NCI-H345 treated with DMSO at 0.1 percent for 48 hours (cell line): Measurements from ENCODE around the gene SCN4A.
"Not testable (repeated sequence)": the region's sequence is repeated elsewhere in the genome, so short reads cannot be mapped to it uniquely, and the experiment has no call there.

Source experiments
- DNase-seq: peaks from one replicate; lab custom pipeline; 2025; ENCODE audit not compliant: unreplicated experiment; lab: John Stamatoyannopoulos, UW

Gene SCN4A

DNA sequence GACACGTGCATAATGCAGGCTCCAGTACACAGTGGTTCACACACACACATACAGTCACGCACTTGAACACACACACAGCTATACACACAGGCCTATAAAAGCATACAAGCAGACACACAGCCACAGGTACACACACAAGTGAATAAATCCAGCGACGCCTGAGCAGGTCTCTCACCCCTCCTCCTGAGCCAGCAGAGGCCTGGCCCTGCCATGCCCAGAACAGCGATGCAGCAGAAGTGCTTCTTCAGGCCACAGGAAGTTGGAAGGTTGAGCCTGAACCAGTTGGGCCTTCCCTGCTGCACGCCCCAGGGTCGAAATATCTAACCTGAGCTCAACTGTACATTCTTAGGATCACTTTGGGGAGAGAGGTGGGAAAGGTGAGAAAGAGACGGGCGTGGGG lies 33.3 kb downstream of the SCN4A start:
- DNase-seq = no peak

DNA sequence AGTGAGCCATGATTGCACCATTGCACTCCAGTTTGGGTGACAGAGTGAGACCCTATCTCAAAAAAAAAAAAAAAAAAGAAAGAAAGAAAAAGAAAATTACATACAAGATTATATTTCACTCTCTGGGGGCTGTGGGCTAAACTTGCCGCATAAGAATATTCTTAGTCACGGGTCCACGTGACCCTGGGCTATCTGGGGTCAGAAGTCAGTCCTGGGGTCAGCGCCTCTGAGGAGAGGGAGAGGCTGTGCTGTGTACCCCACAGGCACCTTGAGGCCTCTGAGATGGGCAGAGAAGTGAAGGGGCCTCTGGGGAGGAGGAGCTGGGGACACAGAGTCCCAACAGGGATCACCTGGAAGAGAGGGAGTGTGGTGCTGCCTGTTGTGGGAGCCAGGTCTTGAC lies 34.8 kb downstream of the SCN4A start:
- no peak for DNase-seq

DNA sequence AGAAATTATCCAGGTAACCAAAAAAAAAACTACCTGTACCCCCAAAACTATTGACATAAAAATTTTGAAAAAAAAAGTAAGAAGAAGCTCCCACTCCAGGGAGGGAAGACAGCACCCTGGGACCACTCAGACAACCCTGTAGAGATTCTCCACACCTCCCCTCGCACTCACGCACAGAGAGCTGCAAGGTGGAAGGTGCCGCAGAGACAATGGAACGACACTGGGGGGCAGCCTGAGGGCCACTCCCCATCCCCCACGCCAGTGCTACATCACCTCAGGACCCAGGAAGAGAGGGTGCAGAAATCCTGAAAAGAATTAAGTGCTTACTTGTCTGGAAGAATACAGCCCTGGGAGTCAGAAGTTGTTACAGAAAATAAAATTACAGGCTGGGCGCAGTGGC lies 35.4 kb downstream of the SCN4A start:
- DNase-seq = no peak

DNA sequence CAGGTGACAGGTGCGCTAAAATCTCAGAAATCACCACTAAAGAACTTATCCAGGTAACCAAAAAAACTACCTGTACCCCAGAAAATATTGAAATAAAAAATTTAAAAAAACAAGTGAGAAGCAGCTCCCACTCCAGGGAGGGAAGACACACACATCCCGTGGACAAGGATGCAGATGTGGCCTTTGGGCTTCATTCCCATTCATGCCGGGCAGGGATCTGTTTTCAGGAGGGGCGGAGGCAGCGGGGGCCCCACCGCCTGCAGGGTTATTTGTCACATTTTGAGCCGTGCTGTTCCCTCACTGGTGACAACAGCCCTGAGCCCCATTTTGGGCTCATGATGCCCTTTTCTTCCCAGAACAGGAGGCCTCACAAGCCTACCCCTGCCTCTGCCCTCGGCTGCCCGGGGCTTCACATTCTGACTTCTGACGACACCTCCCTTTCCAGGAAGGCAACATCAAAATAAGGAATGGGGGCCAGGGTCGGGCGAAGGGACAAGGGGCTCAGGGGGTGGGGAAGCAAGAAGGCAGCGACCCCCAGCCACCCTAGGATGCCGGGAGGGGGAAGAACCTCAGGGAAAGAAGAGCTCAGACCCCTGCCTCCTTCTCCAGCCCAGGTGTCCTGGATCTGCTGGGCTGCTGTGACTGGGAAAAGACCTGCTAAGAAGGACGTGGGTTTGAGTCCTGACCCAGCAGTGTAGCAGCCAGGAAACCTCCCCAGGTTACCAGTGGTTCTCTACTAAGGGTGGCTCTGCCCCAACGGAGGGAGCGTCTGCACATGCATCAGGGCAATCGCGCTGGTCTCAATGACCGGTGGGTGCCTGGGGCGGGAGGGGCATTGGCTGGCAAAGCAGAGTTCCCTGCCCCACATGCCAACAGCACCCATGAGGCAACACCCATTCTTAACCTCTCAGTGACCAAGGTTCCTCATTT lies 38.3 kb downstream of the SCN4A start:
- DNase-seq = no peak

DNA sequence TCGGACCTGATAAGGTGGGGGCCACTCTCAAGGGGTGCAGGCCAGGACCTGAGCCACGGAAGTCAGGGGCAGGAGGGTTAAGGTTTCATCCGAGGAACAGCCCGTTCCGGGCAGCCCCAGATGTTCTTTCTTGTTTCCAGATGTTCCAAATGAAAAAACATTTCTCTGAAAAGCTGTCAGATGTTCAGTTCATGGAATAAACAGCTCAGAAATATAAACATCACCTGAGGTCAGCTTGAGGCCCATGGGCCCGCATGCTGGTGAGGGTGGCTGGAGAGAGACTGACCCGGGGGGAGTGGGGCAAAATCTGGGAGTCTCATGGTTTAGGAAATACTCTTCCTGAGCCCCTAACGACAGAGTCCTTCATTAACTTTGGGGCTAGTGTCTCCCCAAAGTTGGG lies 39.1 kb downstream of the SCN4A start:
- no peak for DNase-seq

DNA sequence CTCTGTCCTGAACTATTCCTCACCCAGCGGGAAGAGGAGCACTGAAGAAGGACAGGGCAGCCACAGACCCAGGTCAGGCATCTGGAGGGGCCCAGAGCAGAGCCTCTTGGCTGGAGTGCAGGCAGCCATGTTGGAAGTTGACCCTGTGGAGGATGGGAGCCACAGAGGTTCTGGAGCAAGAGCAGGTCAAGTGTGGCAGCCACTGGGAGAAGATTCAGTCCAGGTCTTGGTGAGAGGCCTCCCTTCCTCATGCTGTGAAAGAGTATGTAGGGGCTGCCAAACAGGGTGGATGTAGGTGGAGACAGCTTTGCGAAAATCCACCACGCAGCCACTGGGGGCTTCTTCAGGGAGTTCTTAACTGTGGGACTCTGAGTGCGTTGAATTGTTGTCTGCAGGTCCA lies 40.0 kb downstream of the SCN4A start:
- no peak for DNase-seq

DNA sequence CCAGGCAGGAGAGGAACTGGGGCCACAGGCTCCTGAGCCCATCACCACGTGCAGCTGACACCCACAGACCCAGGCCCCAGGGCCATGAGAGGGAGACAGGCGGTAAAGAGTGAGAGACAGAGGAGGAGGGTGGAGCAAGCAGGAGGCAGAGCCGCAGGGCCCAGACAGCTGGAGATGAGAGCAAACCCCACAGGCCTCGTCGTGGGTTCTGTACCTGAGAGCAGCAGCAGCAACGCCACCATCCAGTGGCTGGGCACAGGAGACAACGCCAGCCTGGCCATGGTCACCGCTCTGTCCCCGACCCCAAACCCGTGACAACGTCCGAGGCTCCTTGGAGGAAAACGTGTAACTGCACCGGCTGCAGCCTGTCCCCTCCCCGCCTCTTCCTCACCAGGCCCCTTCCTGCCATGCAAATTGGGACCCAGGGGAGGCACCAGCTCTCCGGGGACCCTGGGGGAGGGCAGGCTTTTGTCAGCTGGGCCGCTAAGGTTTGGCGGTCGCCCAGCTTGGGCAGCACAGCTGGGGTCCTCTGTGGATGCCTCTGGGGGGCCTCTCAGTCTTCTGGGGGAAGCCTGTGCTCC lies 40.6 kb downstream of the SCN4A start, which contains the start of gene CD79B:
Gene CD79B, minus strand, starts transcription at position 351 of the 581 bp plus-strand sequence. Its CDS starts 70 bp downstream, at position 281.
- no peak for DNase-seq

DNA sequence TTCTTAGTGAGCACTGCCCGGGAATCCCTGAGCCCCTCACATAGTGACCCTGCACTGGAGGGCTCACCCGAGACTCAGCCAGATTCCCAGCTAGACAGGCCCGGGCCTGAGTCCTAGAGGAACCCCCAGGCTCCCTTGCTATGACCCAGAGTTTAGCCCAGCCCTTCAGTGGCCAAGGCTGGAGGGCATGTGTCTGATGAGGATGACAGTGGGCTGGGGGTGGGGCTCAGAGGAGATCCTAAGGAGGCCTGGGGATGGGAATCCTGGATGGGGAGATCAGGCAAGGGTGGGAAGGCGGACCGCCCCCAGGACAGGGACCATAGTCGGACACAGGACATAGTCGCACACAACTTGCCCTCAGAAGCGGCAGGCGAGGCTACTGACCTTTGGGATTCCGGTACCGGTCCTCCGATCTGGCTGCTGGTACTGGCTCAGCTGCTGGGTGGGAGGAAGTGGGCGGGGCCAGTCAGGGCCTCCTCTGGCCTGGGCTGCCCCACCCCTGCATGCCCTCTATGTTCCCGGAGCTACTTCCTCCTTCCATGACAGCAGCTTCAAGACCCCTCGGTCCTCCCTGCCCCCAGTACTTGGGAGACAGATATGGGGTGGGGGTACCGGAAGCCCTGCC lies 41.7 kb downstream of the SCN4A start:
- DNase-seq = no peak

DNA sequence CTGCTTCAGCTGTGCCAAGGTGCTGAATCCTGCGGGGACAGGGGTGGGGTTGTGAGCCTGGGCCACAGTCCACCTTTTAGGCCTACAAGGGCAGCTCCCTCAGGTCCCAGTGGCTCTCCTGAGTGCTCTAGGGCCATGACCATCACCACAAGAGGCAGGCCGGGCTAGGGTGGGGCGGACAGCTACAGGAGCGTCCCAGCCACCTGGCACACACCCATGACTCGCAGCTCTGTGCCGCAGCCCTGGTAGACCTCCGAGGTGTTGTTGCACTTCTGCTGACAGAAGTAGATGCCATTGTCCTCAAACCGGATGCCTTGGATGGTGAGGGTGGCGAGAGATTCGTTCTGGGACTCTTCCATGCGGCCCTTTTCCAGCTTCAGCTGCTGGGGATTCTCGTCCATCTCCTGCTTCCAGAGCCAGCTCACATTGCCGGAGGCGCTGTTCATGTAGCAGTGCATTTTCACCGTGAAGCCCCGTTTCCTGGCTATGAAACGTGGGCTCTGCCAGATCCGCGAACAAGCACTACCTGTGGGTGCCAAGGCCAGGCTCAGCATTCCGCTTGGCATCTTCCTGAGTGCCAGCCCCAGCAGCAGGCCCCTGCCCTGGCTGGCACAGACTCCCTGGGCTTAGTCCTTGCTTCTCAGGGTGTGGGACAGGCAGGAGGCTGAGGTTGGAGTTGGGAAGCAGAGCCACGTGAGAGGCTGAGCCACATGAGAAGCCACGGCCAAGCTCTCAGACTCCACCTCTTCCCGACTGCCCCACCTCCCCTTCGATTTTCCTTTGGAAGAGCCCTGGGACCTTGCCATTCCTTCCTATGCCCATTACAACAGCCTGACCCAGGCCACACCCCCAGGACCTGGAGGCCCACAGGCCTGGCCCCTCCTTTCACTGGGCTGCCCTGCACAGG lies 42.6 kb downstream of the SCN4A start:
- DNase-seq = no peak

DNA sequence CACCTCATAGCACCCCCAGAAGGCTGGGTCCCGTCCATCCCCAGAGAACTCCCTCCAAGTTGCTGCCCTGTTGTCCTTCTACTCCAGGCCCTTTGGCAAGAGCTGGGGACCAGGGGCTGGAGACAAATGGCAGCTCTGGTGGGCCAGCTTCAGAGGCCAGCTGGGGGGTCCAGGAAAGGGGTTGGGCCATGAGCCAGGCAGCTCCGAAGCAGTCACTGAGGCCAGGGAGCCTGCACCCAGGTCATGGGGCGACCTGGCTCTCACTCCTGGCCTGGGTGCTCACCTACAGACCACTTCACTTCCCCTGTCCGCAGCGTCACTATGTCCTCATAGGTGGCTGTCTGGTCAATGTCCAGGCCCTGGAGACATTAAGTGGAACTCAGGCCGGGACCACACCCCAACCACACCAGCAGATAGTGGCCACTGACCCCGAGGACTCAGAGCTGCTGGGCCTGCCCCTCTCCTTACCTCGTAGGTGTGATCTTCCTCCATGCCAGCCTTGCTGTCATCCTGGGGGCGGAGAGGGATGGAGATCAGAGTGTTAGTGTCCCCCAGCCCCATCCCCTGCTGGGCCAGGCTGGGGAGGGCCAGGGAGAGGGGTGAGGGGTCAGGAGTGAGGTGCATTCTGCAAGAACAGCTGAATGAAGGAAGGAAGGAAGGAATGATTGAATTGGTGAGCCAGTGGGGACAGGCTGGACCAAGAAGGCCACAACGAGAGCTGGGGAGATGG lies 43.6 kb downstream of the SCN4A start:
- DNase-seq = no peak

DNA sequence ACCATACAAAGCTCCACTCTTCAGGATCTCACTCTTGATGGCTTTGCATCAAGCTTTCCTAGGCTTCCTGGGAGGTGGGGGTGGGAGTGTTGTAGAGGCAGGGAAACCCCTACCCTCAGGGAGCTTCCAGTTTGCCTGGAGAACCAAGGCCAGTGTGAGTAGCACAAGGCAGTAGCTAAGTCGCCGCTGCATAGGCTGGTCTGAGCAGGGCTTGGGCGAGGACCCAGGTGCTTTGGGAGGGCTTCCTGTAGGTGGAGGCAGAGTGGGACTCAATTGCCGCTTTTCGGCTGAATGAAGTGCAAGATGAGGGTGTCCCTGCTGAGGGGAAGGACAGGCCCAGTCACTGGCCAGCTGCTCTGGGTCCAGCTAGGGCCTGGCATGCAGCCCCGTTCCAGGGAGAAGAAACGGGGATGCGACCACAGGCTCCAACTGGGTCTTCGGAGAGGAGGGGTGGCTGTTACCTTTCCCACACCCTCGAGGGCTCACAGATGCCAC lies 44.5 kb downstream of the SCN4A start:
- DNase-seq = no peak

DNA sequence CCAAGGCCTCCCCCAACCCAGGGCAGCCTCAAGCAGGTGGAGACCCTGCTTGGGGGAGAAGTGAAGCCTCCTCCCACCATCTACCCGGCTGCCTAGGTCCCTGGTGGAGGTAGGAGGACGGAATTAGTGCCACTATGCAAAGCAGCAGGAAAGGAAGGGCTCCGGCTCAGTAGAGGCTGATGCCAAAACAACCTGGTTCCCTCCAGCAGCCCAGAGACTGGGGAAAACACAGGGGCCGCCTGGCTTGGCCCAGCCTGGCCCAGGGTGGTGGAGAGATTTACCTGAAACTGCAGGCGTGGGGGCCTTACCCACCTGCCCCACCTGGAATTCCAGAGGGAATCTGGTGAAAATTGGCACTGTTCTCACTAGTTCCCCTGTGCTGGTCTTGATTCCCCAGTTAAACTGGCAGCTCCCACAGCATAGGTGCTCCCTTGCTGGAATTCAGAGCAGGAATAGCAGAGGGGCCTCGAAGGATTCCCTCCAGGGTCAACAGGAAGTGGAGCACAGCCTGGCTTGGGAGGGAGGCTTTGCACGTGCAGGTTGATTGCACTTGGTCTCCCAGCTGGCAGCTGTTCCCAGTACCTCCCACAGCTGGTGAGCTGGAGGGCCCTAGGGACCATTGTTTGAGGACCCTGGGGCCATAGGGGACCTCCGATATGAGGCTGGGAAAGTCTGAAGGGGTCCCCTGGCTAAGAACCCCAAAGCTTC lies 45.1 kb downstream of the SCN4A start:
- DNase-seq = no peak

DNA sequence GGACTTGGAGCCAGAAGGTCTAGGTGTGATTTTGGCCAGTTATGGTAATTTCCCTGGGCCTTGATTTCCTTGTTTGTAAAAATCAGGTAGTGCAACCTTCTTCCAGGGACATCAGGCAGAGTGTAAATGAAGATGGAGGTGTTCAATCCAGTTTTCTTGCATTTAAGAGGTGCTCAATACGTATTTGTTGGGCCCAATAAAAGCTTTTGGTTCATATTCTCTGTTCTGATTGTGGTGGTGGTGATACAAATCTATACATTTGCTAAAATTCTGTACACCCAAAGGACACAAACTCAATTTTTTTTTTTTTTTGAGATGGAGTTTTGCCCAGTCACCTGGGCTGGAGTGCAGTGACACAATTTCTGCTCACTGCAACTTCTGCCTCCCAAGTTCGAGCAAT lies 46.6 kb downstream of the SCN4A start:
- DNase-seq = no peak

DNA sequence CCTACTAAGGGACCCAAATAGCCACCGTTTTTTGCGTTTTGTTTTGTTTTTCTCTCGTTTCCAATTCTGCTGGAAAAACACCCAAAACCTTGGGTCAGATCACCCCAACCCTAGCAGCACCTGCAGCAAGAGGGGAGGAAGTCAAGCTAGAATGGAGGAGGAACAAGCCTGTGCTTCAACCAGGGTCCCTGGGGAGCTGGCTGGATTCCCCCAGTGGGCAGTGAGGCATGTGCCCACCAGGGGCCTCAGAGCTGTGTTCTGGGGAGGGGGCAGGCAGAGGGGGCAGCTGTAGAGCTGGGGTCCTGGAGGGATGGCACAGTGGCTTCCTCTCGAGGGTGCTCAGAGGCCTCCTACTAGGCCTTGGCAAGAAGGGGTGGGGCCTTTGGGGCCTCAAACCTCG lies 47.1 kb downstream of the SCN4A start:
- DNase-seq = no peak

DNA sequence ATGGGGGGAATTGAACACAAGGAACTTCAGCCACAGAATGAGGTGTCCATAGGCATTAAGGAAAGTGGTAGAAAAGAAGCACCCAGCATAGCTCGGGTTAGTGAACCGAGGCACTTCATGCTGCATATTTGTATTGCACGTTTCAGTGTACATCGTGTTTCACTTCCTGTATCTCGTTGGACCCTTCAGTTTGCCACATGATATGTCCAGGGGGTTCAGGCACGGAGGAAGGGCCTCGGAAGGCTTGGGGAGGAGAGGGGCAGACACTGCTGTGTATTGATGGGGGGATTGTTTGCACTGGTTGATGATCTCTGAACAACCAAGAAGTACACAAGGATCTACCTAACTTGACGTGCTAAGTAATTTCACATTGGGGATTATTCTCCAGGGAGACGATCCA lies 50.3 kb downstream of the SCN4A start:
- DNase-seq = not testable (repeated sequence)

DNA sequence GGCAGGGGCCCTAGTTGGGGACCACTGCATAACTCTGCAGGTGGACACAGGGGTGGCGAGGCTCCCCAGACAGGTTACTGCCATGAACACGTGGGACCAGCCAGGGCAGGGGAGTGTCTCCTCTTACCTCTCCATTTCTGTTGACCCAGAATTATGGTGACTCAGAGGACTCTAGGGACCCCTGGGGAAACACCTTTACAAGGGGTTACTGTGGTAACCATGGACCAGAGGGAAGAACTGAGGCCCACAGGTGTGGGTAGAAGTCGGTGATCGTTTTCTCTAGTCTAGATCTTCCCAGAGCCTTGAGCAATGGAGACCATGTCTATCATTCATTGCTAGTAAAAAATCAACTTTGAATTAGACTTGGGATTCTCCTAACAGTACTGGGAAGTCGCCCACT lies 51.9 kb downstream of the SCN4A start:
- not testable (repeated sequence) for DNase-seq

DNA sequence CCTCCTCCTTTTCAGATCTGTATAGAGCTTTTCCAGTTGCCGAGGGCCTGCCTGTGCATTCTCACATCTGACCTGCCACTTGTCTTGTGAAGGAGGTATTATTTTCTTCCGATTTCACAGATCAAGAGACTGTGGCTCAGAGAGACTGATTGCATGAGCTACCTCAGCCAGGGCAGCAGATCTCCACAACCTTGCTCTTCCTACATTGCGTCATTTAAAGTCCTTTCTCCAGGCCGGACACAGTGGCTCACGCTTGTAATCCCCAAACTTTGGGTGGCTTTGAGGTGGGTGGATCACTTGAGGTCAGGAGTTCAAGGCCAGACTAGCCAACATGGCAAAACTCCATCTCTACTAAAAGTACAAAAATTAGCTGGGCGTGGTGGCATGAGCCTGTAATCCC lies 52.7 kb downstream of the SCN4A start:
- DNase-seq = not testable (repeated sequence)

DNA sequence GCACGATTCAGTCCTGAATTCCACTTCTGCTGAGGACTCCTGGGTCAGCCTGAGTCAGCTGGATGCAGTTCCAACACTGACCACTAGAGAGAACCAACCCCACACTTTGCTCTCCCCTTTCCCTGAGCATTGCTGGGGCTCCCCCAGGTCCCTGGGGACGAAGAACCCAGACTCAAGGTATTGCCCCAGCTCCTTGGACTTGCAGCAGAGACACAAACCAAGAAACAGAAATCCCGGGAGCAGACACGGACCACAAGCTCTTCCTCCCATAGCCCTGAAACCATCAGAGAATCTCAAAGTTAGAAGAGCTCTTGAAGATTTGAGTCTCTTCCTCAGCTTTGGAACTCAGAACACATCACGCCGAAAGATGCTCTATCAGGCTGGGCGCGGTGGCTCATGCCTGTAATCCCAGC lies 53.4 kb downstream of the SCN4A start:
- DNase-seq = peak; percentile 16

DNA sequence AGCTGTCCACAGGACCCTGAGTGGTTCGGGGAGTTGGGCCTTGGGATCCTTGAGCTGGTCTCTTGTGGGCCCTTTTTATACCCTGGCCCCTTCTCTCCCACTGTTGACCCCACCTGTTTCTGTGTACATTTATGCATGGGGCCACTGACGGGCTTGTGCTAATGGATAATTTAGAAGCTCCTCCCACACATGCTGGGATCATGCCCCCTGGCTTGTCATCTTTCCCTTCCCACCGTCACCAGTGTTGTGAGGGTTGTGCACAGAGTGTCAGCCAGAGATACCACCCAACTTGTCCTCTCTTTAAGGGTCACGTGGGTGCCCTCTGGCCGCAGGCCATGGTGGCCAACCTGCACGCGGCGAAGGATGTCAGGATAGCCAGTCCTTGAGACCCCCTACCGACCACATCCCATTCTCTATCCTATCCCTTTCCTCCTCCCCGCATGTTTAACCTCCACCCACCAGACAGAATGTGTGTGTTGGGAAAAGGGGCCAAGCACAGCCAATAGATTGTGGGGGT lies 53.9 kb downstream of the SCN4A start, which contains the start of gene GH1:
Gene GH1, minus strand, starts transcription at position 51 of the 517 bp plus-strand sequence. CDS start 63 bp downstream, outside the sequence.
- DNase-seq = not testable (repeated sequence)
